Measurements from ENCODE around the gene IL12RB1.

IL12RB1 gene

DNA sequence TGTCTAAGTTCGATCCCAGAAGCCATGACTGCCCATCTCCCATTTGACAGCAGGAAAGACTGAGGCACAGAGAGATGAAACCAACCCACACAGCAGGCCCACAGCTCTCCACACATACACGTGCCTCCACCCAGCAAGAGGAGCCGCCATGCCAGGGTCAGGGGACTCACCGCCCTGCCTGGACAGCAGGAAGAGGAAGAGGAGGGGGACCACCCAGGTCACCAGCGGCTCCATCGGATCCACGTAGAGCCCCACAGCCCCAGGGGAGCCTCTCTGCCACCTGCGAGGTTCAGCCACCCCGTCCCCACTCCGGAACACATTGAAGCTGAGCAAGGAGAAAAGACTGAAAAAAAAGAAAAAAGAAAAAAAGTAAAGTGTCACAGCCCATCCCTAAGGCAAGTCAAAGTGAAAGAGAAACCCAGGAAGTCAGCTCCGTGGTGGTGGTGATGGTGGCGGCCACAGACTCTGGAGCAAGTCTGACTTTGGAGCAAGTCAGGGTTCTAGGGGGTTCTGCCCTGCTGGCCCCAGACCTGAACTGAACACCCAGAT, at the start of gene IL12RB1:
TSS of gene IL12RB1 (minus strand) at position 345 of the 549 bp plus-strand sequence. CDS start at position 234, 111 bp downstream.
- DNase-seq (ENCODE audit: low spot score): peak; percentile 38

DNA sequence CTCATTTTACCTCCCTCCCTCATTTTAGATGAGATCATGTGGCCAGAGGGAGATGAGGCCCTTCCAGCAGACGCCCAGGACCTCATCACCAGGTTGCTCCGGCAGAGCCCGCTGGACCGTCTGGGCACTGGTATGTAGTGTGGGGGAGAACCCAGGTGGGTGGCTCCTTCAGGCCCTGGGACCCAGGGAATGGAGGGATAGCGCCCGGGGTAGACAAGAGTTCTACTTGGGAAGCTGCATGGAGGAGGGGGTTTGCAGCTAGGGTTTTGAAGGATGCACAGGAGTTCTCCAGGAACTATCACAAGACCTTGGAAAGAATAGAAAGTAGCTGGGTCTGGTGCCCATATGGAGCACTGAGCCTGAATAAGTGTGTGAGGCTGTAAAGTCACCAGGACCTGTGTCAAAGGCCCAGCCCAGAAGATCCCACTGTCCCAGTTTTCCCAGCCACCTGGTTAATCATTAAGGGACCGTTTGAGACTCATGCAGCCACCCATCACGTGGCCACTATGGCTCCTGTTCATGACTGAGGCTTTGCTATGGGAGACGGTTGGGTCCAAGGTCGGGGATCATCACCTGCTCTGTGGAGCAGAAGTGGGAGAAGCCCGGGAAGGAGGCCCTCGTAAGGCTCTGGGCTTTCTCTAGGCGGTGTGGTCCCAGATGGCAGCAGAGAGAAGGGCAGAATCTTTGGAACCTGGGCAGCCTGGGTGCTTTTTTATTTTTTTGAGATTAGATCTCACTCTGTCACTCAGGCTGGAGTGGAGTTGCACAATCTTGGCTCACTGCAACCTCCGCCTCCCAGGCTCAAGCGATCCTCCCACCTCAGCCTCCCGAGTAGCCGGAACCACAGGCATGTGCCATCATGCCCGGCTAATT, 49.2 kb upstream of the IL12RB1 start:
- DNase-seq (ENCODE audit: low spot score): no peak

DNA sequence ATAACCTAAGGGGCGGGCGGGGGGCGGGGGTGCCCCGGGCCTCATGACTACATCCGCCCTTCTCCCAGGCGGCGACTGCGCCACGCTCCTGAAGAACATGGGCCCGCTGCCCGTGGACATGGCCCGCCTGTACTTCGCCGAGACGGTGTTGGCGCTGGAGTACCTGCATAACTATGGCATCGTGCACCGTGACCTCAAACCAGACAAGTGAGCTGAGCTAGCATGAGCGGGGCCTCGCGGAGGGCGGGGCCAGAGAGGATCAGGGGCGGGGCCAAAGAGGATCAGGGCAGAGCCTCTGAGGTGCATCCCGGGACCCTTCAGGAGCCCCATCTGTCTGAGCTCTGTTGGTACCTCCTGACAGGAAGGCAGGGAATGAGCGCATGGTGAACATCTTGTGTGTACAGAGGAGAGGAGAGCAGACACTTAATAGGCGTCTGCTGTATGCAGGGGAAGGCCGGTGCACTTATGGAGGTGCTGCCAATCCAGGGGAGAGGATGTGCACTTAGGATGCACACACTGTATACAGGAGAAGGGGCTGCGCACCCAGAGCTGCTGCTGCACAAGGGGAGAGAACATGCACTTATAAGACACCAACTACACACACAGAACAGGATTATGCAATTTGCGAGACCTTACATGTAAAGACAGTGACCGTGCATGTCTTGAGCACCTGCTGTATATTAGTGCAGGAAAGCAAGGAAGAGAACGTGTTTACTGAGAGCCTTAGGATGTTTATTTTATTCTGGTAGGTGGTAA, 45.3 kb upstream of the IL12RB1 start:
- no peak for DNase-seq (ENCODE audit: low spot score)

DNA sequence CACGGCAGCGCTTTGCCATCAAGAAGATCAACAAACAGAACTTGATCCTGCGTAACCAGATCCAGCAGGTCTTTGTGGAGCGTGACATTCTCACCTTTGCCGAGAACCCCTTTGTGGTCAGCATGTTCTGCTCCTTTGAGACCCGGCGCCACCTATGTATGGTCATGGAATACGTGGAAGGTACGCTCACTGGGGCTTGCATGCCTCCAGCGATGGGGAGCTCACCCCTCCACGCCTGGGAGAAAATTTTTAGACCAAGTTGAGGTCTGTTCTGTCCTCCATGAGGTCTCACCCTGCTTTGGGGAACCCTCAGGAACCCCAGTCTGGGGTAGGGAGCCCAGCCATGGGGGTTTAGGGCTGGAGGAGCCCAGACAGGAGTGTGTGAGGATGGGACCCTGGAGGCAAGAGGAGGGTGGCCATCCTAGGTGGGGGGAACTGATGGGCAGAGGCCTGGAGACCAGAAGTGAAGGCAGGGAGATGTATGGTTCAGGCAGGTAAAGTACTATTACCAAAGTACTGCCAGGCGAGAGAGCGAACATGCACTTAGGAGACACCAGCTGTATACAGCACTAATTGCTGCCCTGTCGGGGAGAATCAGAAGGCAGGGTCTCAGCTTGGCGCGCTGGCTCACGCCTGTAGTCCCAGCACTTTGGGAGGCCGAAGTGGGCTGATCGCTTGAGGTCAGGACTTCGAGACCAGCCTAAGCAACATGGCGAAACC, 43.9 kb upstream of the IL12RB1 start:
- DNase-seq (ENCODE audit: low spot score): no peak

DNA sequence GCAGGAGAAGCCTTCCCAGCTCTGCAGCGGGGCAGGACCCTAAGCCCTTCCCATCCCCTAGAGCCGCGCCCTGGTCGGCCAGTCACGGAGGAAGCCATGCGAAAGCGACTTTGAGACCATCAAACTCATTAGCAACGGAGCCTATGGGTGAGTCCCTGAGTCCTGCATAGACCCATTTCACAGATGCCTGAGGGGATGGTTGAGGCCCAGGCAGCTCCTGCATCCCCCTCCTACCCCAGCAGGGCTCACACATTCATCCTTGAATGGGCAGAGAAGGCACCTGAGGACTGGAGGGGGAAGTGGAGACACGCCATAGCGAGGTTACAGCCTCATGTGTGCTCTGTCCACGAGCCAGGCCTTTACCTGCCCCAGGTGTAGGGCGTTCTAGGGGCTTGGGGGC, 42.1 kb upstream of the IL12RB1 start:
- no peak for DNase-seq (ENCODE audit: low spot score)

DNA sequence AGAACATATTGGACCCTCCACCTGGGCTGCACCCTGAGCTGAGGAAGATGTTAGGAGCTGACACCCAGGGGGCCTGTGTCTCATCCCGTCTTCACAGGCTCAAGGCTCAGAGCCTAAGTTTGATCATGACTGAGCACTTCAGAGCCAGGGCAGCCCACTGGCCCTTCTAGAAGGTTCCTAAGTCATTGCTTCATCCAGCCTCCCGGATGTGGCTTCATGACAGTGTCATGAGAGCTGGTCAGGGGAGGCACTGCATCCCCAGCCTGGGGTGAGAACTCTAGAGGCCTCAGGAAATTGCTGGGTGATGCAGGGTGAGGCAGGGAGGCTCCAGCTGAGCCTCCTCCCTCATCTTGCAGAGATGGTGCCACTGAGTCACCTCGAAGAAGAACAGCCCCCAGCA, 41.3 kb upstream of the IL12RB1 start:
- DNase-seq (ENCODE audit: low spot score): no peak

DNA sequence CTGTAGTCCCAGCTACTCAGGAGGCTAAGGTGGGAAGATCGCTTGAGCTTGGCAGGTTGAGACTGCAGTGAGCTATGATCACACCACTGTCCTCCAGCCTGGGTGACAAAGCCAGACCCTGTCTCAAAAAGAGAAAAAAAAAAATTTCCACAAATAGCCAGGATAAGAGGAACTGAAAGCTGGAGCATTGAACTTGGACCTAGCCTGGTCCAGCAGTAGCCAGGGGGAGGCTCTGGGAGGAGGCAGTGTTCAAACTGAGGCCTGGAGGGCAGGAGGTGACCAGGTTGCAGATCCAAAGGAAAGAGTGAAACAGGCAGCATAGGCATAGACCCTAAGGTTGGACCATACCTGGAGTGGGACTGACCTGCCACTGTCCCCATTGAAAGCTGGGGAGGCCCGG, 39.4 kb upstream of the IL12RB1 start:
- no peak for DNase-seq (ENCODE audit: low spot score)

DNA sequence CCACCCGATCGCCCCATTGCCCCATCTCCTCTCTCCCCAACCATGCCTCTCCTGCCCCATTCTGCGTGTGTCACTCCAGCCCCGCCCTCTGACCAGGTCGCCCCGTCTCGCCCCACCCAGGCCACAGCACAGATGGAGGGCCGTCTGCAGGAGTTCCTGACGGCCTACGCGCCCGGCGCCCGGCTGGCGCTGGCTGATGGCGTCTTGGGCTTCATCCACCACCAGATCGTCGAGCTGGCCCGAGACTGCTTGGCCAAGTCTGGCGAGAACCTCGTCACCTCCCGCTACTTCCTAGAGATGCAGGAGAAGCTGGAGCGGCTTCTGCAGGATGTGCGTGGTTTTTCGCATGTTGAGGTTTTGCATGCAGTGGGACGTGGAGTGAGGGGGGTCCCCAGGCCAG, 37.1 kb upstream of the IL12RB1 start:
- no peak for DNase-seq (ENCODE audit: low spot score)

DNA sequence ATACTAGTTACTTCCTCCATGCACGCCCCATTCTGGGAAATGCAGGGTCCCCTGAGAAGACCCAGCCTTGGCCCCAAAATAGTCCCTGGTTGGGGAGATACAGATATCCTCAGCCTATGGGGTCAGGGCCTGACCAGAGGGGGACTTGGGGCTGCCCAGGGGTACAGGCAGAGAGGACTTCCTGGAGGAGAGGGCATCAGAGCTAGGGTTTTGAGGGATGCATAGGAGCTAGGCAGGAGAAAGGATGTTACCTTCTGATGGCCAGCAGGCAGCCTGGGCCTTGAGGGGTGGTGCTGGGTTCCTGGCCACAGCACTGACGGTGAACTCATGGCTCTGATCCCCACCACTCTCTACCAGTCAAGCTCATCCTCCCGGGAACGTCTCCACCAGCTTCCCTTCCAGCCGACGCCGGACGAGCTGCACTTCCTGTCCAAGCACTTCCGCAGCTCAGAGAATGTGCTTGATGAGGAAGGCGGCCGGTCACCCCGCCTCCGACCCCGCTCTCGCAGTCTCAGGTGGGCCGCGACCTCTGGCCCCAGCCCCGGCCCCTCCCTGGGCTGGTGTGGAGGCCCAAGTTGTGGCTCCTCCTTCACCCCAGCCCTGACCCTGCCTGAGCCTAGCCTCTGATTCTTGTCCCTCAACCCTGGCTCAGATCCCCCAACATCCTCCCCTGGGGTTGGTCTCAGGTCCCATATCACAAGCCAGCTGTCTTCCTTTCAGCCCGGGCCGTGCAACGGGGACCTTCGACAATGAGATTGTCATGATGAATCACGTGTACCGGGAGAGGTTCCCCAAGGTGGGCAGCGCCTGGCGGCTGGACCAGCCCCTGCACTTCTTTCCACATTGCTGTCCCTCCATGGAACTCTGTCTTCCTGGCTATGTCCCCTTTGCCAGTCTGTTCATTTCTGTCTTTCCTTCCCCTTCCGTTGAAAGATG, 36.4 kb upstream of the IL12RB1 start:
- DNase-seq (ENCODE audit: low spot score): no peak

DNA sequence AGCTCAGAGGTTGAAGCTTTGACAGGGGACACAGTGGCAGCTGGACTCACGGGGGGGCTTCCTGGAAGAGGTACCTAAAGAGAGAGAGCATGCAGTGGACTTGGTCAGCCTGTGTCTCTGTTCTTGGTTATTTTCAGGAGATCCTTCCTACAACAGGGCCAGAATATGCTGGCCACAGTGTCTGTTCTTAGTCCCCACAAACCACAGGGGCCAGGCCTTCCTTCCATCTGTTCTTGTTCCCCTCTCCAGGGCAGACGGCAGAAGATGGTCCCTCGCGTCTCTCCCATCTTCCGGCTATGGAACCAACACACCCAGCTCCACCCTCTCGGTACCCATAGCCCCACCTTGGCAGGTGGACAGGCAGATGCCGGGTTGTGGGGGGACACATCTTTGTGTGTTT, 35.7 kb upstream of the IL12RB1 start:
- DNase-seq (ENCODE audit: low spot score): no peak

DNA sequence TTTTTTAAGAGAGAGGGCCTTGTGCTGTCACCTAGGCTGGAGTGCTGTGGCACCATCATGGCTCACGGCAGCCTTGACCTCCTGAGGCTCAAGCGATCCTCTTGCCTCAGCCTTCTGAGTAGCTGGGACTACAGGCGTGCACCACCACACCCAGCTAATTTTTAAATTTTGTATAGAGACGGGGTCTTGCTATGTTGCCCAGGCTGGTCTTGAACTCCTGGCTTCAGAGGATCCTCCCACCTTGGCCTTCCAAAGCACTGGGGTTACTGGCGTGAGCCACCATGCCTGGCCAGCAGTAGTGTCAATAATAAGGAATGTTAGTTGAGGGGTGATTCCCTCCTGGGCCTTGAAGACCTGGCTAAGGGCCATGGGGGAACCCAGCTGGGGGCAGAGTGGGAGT, 34.4 kb upstream of the IL12RB1 start:
- DNase-seq (ENCODE audit: low spot score): no peak

DNA sequence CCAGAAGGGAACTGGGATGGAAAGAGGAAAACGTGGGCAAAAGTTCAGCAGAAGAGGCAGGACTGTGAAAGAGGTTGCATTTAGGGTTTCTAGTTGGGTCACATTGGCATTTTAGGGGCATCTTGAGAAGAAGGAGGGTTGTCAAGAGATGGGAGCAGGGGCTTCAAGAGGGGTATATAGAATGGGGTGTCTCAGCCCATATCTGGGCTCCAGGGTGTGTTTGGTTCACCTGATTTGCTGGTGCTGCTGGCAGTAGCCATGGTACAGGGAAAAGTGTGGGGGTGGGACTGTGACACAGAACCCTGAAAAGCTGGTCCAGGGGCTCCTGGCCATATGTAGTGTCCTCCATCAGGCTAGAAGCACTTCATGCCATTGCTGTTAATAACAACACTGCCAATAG, 33.4 kb upstream of the IL12RB1 start:
- DNase-seq (ENCODE audit: low spot score): no peak

DNA sequence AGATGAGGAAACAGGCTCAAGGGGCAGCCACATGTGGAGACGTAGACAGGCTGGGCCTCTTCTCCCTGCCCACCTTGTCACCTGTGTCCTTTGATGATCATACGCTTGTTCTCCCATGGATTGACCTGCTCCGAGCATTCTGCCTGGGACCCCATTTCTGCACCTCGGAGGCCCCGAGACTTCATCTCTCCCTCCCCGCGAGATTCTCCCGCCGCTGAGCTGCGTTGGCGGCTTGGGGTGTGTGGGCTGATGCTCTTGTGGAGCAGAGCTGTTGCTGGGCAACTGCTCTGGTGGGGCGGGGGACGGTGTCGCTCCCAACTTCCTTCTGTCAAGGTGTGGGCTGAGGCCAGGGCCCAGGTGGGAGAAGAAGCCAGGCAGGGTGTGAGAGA, 33.0 kb upstream of the IL12RB1 start:
- no peak for DNase-seq (ENCODE audit: low spot score)

DNA sequence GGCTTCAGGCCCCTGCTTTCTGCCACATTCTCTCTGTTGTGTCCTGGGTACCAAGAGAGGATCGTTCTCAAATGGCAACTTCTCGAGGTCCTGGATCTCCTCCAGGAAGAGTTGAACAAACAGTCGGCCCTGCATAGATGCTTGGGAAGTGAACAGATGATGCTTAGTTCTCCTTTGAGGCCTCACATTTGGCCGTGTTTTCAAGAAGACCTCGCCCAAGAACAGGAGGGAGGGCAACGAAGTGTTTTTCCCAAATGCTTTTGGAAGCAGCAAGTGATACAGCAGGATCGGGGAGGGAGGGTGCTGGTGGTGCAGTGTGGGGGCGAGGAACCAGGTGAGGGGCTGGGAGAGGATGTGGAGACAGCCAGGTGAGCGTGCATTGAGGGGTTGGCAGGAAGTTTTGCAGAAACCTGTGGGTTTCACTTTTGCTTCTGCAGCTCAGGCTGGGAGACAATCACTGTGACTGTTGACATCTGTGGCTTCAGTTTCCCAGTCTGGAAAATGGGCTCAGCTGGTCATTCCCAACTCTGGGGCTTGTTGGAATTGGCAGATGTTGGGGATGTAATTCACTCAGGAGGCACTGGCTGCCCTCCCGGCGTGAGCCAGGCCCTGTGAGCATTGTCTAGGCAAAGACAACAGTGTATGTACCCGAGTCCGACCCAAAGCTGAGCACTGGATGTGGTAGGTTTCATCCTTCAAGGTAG, 32.4 kb upstream of the IL12RB1 start:
- no peak for DNase-seq (ENCODE audit: low spot score)

DNA sequence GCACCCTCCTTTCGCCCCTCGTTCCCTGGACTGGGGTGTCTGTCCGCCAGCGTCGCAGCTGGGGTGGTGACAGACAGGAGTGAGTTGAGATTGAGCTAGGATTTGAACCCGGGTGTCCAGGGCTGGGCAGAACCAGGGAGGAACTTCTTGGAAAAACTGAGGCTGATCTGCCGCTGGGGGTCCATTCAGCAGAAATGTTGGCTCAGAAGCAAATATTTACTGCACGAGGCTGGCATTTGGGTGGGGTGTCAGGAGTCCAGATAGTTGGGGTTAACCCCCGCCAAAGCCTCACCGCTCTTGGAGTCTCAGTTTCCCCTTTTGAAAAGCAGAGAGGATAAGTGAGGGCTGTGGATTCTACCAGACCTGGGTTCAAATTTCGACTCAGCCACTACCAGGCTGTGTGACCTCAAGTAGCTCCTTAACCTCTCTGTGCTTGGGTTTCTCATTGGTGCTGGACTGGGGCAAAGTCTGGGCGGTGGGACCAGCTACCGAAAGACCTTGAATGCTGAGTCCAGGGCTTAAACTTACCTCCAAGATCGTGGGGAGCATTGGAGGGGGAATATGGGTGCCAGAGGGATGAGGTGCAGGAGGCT, 31.8 kb upstream of the IL12RB1 start:
- no peak for DNase-seq (ENCODE audit: low spot score)

DNA sequence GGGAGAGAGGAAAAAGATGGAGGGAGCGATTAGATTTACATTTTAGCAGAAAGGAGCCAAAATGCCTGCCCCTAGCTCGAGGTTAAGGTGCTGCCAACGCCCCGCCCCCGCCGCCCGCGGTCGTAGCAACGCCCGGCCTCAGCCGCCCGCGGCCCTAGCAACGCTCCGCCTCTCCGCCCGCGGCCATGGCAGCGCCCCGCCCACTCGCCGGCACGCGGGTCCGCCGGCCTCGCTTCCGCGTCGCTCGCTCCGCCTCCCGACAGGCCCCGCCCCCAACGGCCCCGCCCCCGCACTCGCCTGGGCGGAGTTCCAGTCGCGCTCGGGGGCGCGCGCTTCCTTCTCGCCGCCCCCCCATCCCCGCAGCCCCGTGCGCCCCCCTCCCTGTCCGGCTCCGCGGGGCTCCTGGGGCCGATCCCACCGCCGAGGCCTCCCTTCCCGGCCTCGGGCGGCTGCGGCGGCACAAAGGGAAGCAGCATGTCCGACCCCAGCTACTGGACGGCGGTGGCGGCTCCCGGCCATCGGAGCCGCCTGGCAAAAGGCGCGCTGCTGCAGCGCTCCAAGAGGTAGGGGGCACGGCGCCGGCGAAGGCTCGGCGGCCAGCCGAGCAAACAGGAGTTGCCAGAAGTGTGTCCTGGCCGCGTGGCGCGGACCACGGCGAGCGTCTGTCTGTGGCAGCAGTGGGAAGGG, 31.1 kb upstream of the IL12RB1 start:
- peak; percentile 100 for DNase-seq (ENCODE audit: low spot score)

DNA sequence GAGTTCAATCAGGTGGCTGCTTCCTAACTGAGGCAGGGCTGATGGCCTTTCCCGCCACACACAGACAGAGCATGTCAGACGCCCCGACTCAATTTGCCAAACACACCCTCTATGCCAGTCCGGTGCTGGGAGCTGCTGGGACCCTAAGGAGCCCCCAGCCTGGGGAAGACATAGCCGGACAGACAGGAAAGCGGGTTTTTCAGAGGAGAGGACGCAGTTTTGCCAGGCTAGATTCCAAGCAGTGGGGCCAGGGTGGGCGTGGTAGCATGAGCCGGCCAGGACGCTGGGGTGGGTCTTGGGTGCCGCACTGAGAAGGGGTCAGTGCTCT, 30.6 kb upstream of the IL12RB1 start:
- no peak for DNase-seq (ENCODE audit: low spot score)

DNA sequence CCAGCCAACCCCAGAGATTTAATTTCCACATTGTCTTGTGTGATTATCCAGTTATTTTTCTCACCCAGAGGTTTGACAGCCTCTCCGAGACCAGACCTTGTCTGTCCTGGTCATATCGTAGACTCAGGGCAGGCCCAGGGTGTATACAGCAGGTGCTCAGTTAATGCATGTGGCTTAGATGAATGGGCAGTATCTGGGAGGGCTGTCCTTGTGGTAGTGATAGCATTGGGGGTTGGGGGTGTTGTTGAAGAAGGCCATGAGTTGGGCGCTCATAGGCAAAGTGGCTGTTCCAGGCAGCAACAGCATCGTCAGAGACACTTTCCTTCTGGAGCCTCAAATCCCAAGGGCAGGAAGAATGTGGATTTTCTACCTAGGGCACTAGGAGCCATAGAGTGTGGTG, 27.7 kb upstream of the IL12RB1 start:
- DNase-seq (ENCODE audit: low spot score): no peak

DNA sequence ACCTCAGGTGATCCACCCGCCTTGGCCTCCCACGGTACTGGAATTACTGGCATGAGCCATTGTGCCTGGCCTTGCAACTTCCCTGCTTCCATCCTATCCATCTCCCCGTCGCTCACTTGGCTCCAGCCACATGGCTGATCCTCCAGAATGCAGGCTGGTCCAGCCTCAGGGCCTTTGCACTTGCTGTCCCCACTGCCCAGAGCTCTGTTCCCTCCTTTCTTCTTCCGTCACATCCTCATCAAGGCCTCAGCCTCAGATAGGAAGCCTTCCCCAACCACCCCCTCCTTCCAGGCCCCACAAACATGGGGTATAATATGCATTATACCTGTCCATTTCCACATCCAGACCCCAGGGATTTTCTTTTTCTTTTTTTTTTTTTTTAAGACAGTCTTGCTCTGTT, 27.1 kb upstream of the IL12RB1 start:
- no peak for DNase-seq (ENCODE audit: low spot score)

DNA sequence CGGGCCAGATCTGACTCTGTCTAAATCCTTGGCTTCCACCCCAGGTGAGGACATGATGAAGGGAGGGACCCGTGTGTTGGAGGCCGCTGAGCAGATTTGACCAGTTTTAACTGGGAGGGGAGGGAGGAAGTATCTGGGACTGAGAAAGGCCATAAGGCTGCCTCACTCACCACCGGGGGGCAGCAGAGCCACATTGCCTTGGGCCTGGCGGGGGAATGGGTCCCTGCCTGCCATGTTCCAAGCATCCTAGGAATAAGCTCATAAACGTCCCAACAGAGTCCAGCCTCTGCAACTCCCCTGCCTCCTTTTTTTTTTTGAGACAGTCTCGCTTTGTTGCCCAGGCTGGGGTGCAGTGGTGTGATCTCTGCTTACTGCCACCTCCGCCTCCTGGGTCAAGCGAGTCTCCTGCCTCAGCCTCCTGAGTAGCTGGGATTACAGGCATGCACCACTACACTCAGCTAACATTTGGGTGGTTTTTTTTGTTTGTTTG, 26.3 kb upstream of the IL12RB1 start:
- DNase-seq (ENCODE audit: low spot score): peak; percentile 88

All from AG20443 (cell line).